GM12891 (cell line): ENCODE measurements around the gene KRI1.

Experiments used
- POLR2A ChIP-seq: IDR thresholded peaks from 2 replicates; pipeline ENCODE4 v1.6.1; 2011; ENCODE audit warnings: low read depth, low read length, control low read depth
- POLR2AphosphoS5 ChIP-seq: IDR thresholded peaks from 2 replicates; pipeline ENCODE4 v1.6.1; 2011; ENCODE audit warnings: low read depth, low read length, control low read depth
- POU2F2 ChIP-seq: IDR thresholded peaks from 2 replicates; pipeline ENCODE4 v1.6.1; 2011; ENCODE audit warnings: low read depth, mild to moderate bottlenecking, control low read depth, low read length, moderate library complexity
- SPI1 ChIP-seq: IDR thresholded peaks from 2 replicates; pipeline ENCODE4 v1.6.1; 2011; ENCODE audit warnings: low read depth, low read length, control low read depth
- TAF1 ChIP-seq: IDR thresholded peaks from 2 replicates; pipeline ENCODE4 v1.6.1; 2011; ENCODE audit warnings: low read depth, low read length, control low read depth

DNA sequence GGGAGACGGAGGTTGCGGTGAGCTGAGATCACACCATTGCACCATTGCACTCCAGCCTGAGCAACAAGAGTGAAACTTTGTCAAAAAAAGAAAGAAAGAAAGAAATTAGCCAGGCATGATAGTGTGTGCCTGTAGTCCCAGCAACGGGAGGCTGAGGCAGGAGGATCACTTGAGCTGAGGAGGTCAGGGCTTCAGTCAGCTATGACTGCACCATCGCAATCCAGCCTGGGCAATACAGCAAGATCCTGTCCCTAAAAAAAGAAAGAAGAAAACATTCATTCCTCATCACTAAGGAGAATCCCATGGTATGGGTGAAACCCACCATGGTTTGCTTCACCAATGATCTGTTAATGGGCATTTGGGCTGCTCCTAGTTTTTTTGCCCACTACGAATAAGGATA, 34.3 kb upstream of the KRI1 start:
- TF ChIP-seq SPI1 (no peak), POLR2AphosphoS5 (no peak), POLR2A (no peak), TAF1 (no peak), POU2F2 (no peak)
